OCI-M2 (cell line): Measurements from ENCODE around the gene RABGGTA.

Experiments used
- DNase-seq: peaks from one replicate; lab custom pipeline; 2025; ENCODE audit not compliant: unreplicated experiment; lab: John Stamatoyannopoulos, UW

RABGGTA gene, protein sequence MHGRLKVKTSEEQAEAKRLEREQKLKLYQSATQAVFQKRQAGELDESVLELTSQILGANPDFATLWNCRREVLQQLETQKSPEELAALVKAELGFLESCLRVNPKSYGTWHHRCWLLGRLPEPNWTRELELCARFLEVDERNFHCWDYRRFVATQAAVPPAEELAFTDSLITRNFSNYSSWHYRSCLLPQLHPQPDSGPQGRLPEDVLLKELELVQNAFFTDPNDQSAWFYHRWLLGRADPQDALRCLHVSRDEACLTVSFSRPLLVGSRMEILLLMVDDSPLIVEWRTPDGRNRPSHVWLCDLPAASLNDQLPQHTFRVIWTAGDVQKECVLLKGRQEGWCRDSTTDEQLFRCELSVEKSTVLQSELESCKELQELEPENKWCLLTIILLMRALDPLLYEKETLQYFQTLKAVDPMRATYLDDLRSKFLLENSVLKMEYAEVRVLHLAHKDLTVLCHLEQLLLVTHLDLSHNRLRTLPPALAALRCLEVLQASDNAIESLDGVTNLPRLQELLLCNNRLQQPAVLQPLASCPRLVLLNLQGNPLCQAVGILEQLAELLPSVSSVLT

DNA sequence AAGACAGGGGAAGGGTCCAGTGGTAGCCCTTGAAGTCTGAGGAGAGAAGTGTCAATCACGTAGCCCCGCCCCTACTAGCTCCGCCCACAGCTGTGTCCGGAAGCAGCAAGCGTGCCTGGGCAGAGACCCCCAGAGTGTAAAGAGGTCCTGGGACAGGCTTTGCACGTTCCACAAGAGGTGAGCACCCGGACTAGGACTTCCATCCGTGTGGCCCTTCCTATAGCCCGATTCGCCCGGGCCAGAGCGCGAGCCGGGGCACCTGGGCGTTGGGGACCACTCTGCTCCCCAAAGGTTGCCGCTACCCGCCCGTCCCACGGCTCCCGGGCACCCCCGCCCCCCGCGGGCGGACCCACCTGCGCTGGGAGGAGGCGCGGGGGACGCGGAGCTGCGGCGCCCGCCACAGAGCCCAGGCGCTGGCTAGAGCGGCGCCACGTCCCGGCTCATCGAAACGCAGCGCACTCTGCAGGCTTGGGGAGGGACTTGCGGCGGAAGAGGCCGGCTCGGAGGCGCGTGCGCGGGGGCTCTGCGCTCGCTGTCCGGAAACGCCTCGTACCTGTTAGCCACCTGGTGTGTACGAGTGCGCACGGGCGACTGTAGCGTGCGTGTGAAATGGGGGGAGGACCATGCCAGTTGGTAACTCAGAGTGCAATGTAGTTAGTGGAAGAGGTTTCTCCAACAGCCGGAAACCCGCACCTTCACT is at the start of gene RABGGTA:
TSS of gene RABGGTA (minus strand) at position 464 of the 700 bp plus-strand sequence. CDS start 482 bp downstream, outside the sequence.
- peak; percentile 78 for DNase-seq

DNA sequence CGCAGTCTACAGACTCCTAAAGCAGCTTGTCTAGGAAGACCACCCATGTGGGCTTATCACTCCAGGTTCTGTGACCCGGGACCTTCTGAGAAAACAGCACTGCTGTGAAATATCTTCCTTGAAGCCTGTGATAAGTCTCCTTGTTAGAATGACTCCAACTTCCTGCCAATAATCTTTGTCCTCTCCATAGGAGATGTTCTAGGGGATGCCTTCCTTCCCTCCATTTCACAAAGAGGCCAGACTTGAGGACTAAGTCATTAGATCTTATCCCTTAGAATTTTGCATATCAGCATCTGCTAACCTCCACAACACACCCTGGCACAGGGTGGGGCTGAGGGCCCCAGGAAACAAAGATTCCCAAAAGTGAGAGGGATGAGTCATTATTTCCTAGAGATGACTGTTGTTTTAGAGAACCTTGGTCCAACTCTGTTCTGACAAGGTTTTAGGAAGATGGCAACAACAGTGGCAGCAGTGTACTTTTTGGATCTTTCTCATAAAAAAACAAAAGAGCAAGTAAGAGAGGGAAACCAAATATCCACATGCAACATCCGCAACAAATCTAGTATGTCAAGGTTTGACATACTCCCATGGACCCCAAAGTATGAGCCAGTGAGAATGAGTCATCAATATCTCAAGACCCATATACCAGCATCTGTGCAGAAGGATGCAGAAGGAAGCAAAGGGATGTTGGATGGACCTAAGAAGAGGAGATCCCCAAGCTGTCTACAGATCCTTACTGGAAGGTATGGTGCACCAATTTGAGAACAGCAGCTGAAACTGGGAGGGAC is 45.9 kb upstream of the RABGGTA start:
- no peak for DNase-seq

DNA sequence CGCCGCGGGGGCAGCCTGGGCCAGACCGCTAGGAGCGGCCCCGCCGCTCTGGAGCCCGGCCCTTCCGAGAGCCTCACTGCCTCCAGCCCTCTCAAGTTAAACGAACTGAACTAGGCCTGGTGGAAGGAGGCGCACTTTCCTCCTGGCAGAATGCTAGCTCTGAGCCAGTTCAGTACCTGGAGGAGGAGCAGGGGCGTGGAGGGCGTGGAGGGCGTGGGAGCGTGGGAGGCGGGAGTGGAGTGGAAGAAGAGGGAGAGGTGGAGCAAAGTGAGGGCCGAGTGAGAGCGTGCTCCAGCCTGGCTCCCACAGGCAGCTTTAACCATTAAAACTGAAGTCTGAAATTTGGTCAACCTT is 45.2 kb upstream of the RABGGTA start:
- DNase-seq = no peak

DNA sequence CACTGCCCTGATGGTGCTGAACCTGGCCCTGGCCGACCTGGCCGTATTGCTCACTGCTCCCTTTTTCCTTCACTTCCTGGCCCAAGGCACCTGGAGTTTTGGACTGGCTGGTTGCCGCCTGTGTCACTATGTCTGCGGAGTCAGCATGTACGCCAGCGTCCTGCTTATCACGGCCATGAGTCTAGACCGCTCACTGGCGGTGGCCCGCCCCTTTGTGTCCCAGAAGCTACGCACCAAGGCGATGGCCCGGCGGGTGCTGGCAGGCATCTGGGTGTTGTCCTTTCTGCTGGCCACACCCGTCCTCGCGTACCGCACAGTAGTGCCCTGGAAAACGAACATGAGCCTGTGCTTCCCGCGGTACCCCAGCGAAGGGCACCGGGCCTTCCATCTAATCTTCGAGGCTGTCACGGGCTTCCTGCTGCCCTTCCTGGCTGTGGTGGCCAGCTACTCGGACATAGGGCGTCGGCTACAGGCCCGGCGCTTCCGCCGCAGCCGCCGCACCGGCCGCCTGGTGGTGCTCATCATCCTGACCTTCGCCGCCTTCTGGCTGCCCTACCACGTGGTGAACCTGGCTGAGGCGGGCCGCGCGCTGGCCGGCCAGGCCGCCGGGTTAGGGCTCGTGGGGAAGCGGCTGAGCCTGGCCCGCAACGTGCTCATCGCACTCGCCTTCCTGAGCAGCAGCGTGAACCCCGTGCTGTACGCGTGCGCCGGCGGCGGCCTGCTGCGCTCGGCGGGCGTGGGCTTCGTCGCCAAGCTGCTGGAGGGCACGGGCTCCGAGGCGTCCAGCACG is 44.6 kb upstream of the RABGGTA start:
- DNase-seq = no peak

DNA sequence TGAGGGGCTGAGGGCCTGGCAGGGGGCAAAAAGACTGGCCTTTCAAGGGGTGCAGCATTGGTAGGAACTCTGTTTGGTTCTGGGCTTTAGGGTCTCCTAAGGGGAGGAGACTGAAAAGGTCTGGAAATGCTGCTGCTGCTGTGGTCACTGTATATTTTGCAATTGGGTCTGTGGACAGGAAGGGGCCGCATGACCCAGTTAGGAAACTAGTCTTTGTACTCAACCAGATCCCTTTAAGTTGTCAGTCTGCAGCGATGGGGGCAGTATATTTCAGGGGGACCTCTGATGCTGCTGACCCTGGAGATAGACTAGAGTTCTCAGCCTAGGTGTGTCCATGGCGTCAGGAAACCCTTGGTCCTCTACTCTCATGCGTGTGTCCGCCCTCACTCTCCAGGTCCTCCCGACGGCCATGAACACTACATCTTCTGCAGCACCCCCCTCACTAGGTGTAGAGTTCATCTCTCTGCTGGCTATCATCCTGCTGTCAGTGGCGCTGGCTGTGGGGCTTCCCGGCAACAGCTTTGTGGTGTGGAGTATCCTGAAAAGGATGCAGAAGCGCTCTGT is 43.9 kb upstream of the RABGGTA start:
- DNase-seq = no peak

DNA sequence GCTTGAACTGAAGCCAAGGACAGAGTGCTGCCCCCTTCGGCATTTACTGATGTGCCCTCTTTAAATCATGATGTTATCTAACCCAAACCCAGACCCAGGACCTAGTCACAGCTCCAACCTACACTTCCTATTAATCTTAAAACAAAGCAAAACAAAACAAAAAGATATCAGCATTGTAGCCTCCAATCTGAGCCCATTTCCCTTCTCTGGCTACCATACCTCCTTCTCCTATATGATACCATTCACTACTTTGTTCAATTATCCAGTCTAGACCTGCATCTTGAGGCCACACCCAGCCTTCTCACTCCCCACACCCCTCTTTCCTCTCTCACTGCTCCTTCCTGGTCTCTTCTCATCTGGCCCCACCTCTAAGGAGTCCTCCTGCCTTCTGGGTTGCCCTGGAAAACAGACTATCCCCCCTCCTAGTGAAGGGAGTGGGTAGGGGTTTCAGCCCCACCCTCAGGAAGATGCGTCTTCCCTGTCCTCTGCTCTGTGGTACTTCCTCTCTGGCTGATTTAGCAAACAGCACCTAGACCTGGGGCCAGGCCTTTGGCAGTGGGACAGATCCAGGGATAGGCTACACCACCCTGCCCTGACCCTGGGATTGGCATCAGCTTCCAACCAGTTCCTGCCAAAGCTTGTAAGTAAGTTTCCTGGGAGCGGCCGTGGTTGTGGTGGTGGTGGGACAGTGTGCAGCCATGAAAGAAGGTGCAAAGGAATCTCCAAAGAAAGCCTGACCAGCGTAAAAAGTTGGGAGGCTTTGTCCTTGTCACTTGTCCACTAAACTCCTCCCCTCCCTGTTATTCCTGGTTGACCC is 43.2 kb upstream of the RABGGTA start:
- no peak for DNase-seq

DNA sequence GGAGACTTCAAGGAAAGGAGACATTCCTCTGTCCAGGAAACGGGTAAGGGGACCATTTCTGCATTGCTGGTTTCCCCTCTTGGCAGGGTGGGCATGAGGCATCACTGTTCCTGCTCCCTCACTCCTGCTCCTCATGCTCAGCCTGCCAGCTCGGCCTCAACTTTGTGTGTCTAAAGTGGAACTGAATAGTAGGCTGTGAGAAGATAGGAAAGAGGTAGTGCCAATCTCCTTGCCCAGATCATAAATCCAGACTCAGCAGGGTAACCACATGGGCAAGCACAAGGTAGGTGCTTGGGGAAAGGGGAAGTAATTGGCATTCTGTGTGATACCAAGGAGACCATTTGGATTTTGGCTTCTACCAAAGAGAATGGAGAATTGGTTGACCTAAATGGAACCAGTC is 42.5 kb upstream of the RABGGTA start:
- DNase-seq = no peak

DNA sequence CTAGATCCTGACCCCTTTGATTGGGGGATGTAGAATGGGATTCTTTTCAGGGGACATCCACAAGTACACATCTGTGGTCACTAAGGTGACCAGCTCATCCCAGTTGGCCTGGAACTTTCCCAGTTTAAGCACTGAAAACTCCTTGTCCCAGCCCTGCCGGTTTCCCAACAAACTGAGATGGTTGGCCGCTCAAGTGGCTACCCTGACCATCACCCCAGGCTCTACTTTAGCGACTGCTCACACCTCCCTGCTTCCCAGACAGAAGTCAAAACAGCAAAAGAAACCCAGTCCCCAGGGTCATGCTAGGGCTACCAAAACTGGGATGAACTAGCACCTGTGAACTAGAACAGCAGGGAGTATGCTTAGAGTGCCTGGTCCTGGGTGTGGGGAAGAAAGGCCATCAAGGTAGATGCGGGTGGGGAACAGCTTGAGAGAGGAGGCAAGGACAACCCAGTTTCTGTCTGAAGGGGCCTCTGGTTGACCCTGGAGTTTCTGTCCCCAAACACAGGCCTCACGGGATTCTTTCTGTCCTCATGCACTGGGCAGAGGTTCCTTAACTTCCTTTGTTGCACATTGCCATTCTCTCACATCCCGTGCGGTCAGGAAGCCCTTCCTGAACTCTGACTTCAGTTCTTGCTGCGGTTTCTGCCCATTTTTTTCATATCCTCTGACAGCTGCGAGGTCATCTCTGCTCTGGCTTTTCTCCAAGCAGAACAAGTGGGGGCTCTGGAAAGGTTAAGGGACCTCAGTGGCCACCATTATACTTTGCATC is 41.5 kb upstream of the RABGGTA start:
- no peak for DNase-seq

DNA sequence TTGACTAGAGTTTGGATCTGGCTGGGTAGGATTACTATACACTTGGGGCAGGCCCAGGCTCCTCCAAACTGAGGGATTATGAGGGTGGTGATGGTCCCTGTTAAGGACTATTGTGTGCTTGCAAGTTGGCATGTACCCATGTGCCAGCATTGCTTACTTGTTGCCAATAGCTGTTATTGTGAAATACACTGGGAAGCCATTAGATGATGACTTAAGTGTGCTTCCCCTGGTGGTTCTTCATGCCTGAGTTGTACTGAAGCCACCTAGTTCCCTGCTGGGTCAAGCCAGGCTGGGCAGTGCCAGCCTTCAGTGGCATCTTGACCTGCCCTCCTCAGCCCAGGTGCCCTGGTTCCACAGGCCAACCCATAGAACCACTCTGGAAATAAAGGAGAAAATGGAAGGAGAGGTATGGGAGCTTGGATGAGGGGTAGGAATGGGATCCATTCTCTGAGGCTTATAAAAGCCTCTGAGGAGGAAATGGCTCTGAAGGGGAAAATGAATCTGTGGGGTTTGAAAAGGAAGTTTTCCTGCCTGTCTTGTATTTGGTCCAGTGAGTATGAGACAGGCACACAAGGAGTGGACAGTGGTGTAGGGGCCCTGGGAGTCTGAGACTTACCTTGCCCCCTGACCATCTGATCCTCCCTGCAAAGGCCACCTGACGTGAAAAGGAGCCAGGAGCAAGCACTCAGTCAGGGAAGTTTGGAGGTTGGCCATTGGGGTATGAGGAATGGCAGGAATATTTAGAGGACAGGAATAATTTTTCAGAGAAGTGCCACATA is 40.6 kb upstream of the RABGGTA start:
- no peak for DNase-seq

DNA sequence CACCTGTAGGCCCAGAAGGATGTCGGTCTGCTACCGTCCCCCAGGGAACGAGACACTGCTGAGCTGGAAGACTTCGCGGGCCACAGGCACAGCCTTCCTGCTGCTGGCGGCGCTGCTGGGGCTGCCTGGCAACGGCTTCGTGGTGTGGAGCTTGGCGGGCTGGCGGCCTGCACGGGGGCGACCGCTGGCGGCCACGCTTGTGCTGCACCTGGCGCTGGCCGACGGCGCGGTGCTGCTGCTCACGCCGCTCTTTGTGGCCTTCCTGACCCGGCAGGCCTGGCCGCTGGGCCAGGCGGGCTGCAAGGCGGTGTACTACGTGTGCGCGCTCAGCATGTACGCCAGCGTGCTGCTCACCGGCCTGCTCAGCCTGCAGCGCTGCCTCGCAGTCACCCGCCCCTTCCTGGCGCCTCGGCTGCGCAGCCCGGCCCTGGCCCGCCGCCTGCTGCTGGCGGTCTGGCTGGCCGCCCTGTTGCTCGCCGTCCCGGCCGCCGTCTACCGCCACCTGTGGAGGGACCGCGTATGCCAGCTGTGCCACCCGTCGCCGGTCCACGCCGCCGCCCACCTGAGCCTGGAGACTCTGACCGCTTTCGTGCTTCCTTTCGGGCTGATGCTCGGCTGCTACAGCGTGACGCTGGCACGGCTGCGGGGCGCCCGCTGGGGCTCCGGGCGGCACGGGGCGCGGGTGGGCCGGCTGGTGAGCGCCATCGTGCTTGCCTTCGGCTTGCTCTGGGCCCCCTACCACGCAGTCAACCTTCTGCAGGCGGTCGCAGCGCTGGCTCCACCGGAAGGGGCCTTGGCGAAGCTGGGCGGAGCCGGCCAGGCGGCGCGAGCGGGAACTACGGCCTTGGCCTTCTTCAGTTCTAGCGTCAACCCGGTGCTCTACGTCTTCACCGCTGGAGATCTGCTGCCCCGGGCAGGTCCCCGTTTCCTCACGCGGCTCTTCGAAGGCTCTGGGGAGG is 39.5 kb upstream of the RABGGTA start, which contains the start of gene LTB4R:
TSS of gene LTB4R (plus strand) at position 857 of the 959 bp plus-strand sequence. CDS start 4,150 bp downstream, outside the sequence.
- DNase-seq = no peak

DNA sequence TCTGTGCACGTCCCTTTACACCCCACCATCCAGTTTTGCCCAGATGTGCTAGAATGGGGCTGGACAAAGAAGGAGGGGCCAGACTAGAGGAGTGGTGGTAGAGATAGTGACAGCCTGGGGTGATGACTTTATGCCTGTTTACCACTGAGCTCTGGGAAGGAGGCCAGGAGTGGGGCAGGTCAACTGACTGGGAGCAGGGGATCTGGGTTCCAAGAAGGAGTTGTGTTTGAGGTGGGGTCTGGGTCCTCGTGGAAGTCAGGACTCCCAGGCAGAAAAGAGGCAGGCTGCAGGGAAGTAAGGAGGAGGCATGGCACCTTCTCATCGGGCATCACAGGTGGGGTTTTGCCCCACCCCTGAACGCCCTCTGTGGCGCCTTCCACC is 38.9 kb upstream of the RABGGTA start:
- no peak for DNase-seq

DNA sequence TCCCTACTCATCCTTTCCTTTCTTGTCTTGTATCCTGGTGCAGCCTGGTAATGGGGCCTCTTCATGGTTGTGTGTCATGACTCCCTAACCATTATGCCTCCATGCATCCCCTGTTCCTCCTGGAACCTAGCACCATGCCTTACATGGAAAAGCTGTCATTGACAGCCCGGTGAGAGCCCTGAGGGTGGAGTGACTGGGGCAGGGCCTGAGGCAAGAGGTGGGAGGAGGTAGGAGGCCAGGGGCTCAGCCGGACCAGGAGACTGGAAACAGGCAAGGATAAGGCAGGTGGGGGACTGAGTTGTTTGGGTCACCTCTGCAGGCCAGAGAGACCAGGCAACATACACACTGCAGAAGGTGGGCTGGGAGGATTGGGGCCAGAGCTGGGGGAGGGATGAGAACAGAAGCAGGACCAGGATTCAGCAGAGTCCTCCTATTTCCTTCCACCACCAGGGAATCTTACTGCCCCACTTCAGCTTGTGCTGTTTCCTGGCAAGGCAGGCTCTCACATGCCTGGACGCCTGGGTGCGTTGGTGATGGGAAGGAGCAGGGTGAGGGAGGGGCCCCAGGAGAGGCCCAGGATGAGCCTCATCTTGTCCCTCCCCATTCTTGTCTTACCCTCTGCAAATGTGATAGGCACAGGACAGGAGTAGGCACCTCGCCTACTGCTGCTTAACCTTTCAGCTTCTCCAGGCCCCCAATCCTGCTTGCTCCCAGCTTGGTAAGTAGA is 38.3 kb upstream of the RABGGTA start, which contains the start of gene LTB4R2:
TSS of gene LTB4R2 (plus strand) at position 603 of the 727 bp plus-strand sequence. CDS start 525 bp downstream, outside the sequence.
- no peak for DNase-seq

DNA sequence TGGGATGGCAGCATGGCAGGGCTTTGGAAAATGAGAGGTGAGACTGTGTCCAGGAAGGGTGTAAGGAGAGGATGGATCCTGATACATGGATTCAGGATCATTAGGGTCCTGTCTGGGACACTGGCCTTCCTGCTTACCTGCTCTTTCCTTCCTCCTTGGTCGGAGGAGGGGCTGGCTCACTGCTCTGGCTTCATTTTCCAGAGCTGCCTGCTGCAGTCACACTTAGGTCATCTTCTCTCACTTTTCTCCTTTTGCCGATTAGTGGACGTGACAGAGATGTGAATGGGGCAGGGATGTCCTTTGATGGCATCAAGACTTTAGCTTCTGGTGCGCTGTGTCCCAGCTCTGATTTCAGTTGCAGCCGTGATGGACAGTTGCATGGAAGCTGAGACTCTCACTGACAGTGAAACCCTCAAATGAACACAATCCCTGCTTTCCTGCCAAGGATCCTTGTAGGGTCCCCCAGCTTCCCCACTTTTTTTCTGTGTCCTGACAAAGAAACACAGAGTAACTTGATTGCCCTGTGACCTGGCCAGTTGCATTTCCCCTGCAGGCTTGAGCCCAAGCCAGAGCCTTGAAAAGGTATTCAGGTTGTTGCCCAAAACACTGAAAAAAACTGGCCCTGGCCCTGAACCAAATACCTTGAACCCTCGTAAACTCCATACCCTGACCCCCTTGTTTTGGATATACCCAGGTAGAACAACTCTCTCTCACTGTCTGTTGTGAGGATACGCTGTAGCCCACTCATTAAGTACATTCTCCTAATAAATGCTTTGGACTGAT is 37.1 kb upstream of the RABGGTA start:
- no peak for DNase-seq

DNA sequence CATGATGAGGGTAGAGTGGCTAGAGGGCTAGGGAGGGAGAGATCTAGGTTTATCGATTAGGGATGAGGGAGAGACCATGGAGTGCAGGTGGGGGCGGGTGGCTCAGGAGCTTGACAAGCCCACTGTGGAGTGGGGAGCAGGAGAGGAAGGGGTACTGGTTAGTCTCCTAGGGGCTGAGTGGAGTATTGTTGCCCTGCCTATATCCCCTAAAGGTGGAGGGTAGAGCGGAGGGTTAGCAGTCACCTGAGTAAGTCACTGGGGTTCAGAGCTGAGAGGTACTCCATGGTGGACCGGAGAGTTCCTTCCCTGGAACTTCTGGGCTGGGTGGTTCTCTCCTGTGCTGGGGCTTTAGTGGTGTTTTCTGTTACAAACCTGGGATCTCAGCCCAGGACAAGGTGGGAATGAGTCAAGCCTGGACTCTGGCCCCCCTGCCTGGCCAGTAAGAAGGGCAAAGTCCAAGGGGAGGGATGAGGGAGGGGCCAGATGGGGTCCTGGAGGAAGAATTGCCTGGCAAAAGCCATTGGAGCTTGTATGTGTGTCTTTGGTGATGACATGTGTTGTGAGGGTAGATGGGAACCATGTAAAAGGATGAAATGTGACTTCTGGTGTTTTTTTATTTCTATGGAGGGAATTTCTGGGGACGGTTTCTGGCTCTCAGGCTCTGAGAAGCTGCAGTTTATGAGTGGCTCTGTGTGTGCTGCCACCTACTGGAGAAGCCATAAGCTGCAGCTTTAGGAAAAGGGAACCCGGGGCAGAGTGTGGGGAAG is 36.4 kb upstream of the RABGGTA start, which contains the start of gene CIDEB:
TSS of gene CIDEB (minus strand) at position 403 of the 767 bp plus-strand sequence. CDS start at position 284, 119 bp downstream.
- DNase-seq = no peak
